GM12873 (cell line): ENCODE data around the gene SMCHD1.

ENCODE experiments used
- CTCF ChIP-seq: IDR thresholded peaks from 2 replicates; pipeline ENCODE4 v1.5.1; 2012; ENCODE audit warnings: low read depth, mild to moderate bottlenecking, moderate library complexity, low read length, control low read depth; ENCODE audit not compliant: insufficient read depth; ENCODE audit errors: missing control alignments

The SMCHD1 gene

GRCh38 chr18:2625217-2625616 lies 30.3 kb upstream of the SMCHD1 start:
- no peak for TF ChIP-seq CTCF

GRCh38 chr18:2627821-2628276 lies 27.7 kb upstream of the SMCHD1 start:
- no peak for TF ChIP-seq CTCF

DNA sequence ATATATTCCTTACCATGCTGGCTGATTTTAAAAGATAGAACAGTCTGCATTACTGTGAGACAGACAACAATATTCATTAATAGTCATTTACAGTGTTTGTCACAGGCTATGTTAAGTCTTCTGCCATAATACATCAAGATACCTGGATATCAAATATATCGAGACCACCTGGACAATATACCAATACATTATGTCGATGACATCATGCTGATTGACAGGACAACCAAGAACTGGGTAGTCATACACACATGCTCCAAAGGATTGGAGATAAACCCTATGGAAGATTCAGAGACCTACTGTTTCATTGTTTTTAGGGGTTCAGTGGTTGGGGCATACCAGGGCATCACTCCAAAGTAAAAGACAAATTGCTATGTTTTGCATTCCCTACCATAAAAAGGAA lies 26.5 kb upstream of the SMCHD1 start:
- no peak for TF ChIP-seq CTCF

DNA sequence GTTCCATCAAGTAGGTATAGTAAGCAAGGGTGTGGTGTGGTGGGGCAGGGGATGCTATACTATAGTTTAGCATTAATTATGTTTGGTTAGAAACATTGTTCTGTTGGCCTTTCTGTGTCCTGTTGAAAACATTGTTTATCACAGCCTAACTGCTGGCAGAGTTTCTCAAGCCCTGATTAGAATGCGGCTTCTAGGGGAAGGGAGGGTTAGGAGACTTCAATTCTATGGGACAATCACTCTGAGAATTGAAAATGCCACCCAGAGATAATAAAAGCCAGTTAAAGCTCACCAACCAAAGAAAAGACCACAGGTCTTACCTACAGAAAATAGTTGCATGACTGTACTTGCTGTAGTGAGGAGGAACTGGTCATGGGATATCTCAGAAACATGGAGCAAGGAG lies 19.9 kb upstream of the SMCHD1 start:
- TF ChIP-seq CTCF: no peak

- no peak for TF ChIP-seq CTCF
Observed at GRCh38 chr18:2636126-2636631, 19.3 kb upstream of the SMCHD1 start.

DNA sequence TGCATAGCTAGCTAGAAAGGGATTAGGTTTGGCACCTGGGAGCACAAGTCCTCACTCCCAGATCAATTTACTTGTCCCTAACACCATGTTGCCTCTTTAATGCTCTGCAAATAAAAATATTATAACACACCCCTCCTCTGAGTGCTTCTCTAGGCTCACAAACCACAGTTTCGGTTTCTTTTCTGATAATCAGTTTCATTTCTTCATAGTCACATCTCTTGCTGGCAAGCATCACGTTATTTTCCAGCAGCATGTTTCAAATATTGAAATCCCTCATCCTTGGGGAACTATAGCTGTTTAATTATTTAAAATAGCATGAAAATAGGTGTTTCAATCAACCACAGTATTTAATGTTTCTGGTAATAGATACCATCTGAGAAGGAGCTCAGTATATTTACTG lies 13.9 kb upstream of the SMCHD1 start:
- no peak for TF ChIP-seq CTCF

GRCh38 chr18:2642771-2643170 lies 12.8 kb upstream of the SMCHD1 start:
- no peak for TF ChIP-seq CTCF
